Esophagus squamous epithelium (tissue), 5 donors: ENCODE data around the gene STON2. TPM values are rescaled to one million over a fixed set of nuclear protein-coding genes. Genes with fewer than 3 reads are reported as not detected.

Source experiments
- DNase-seq: peaks from one replicate; lab custom pipeline; 2025; lab: John Stamatoyannopoulos, UW
- H3K27ac ChIP-seq, 4 donors: fragments of 200-600 bp; sonication (generic); one replicate each; pipeline ENCODE4 v1.5.1; 2016 to 2019; ENCODE audit warnings: mild to moderate bottlenecking in 1 of 4
- H3K27me3 ChIP-seq, 4 donors: fragments of 200-600 bp; sonication (generic); 1 replicate in 3 of 4; 2 replicates in 1 of 4; pipeline versions ENCODE4 v1.5.1 to v1.6.0; 2017 to 2021; ENCODE audit warnings: antibody characterized with exemption in 1 of 4
- H3K36me3 ChIP-seq, 3 donors: fragments of 200-600 bp; sonication (generic); one replicate each; pipeline ENCODE4 v1.5.1; 2016 to 2019
- H3K4me1 ChIP-seq, 3 donors: fragments of 200-600 bp; sonication (generic); one replicate each; pipeline ENCODE4 v1.5.1; 2017 to 2019
- H3K4me3 ChIP-seq, 4 donors: fragments of 200-600 bp; sonication (generic); 1 replicate in 3 of 4; 2 replicates in 1 of 4; pipeline ENCODE4 v1.5.1; 2016 to 2019; ENCODE audit warnings: mild to moderate bottlenecking in 2 of 4, moderate library complexity in 1 of 4
- H3K9me3 ChIP-seq, 3 donors: fragments of 200-600 bp; sonication (generic); one replicate each; pipeline ENCODE4 v1.5.1; 2016 to 2019
- POLR2A ChIP-seq, 4 donors: fragments of 450-650 bp; IDR thresholded peaks; one replicate each; pipeline ENCODE4 v1.6.1; 2017; ENCODE audit warnings: antibody characterized with exemption in 4 of 4, mild to moderate bottlenecking in 4 of 4, moderate library complexity in 3 of 4
- WGBS, 2 donors: methylation state at CpG; one replicate each; pipeline ENCODE4 v1.1.5; 2018; 5-methylcytosine and 5-hydroxymethylcytosine counted together
- intact Hi-C: fragments of 100-400 bp; cut with DNase I; formaldehyde crosslinking; loops from one replicate; pipeline ENCODE4 v1.15.0; 2022
- total RNA-seq, 4 donors: library from RNA; depleted of rRNA; stranded (reverse); fragments of >200 nt; gene quantifications; one replicate each; pipeline ENCODE4 v1.1.0, GENCODE V29; 2016
- TF ChIP-seq, protein P1 (sequence below), 6 experiments: fragments of 450-650 bp in 4 of 6; fragments of 200-600 bp in 2 of 6; sonication (generic) in 2 of 6; IDR thresholded peaks; one replicate each; pipeline ENCODE4 v1.5.1; 2016 to 2019; ENCODE audit warnings: antibody characterized with exemption in 6 of 6, mild to moderate bottlenecking in 4 of 6, moderate library complexity in 4 of 6
- donor health status: DM: yes; HTN: yes; CAD: no.

STON2 gene
- total RNA-seq, 4 donors from 2014 or later, result 58.7 to 71.6 (median 67.1) TPM

DNA sequence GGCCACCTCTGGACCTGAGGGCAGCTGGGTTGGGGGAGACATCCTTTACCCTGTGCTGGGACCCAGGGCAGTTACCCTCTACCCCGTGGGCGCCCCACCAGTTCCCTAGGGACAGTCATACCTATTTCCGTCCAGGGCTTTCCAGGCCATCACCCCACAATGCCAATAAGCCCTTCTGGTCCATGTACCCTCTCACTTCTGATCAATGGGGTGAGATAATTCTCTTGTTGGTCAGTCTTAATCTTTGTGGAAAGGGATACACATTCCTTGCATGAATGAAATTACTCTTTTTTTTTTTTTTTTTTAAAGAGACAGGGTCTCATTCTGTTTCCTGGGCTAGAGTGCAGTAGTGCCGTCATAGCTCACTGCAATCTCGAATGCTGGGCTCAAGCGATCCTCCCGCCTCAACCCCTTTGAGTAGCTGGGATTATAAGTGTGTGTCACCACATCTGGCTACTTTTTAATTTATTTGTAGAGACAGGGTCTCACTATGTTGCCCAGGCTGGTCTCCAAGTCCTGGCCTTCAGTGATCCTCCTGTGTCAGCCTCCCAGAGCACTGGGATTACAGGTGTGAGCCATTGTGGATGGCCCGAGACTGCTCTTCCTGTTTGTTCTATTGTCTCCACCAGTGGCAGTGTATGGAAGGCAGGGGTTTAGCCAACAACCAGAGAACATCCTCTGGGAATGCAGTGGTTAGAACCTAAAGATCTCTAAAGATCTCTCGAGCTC lies 46.3 kb upstream of the STON2 start:
- intact Hi-C loops, result no loop called here
- H3K4me1 ChIP-seq, result peaks cover 0 to 28% (median 11%) of the 10 kb centered on the region in 3 donors

DNA sequence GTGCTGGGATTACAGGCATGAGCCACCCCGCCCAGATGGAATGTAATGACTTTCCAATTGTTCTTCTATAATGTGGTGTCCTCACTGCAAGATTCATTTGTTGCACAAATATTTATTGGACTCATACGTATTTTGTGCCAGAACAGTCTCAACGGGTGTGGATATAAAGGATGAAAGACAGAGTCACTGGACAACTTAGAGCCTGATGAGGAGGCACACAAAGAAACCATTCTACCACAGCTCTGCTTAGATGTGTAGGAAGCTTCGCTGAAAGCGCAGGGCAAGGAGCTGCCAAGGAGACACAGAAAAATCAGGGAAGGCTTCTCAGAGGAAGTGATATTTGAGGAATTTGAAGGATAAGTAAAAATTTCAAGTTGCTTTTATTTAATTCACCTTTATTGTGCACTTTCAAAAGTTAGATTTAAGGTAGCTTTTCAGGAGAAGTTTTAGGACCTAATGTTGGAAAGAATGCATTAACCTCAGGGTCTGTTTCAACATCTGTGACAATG lies 41.6 kb upstream of the STON2 start:
- TF ChIP-seq POLR2A (IDR thresholded peaks at IDR 0.05), result no peak
- TF ChIP-seq, protein P1, sequence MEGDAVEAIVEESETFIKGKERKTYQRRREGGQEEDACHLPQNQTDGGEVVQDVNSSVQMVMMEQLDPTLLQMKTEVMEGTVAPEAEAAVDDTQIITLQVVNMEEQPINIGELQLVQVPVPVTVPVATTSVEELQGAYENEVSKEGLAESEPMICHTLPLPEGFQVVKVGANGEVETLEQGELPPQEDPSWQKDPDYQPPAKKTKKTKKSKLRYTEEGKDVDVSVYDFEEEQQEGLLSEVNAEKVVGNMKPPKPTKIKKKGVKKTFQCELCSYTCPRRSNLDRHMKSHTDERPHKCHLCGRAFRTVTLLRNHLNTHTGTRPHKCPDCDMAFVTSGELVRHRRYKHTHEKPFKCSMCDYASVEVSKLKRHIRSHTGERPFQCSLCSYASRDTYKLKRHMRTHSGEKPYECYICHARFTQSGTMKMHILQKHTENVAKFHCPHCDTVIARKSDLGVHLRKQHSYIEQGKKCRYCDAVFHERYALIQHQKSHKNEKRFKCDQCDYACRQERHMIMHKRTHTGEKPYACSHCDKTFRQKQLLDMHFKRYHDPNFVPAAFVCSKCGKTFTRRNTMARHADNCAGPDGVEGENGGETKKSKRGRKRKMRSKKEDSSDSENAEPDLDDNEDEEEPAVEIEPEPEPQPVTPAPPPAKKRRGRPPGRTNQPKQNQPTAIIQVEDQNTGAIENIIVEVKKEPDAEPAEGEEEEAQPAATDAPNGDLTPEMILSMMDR (IDR thresholded peaks at IDR 0.05), result no peak
- H3K4me3 ChIP-seq, result no peak overlapping the region
- DNase-seq, result no peak
- peaks cover 0 to 64% (median 0%) of the 10 kb centered on the region in 4 donors for H3K27me3 ChIP-seq
- intact Hi-C loops, result no loop called here
- peaks cover 0 to 6% (median 3%) of the 10 kb centered on the region in 3 donors for H3K4me1 ChIP-seq
- WGBS, 2 donors, result 79 to 83% methylated on average over 5 of the region's 5 CpGs
- H3K9me3 ChIP-seq, result no peaks in the 10 kb centered on the region
- H3K27ac ChIP-seq, result no peak overlapping the region
- H3K36me3 ChIP-seq, result no peaks in the 10 kb centered on the region

More for the DNA sequence above, 46.3 kb upstream of the STON2 start:
- no peaks in the 10 kb centered on the region for H3K36me3 ChIP-seq
- TF ChIP-seq, protein P1 (IDR thresholded peaks at IDR 0.05), result no peak
- no peak for DNase-seq
- peaks cover 0 to 25% (median 0%) of the 10 kb centered on the region in 4 donors for H3K27me3 ChIP-seq
- 83 to 88% methylated on average over 9 of the region's 9 CpGs for WGBS, 2 donors
- H3K4me3 ChIP-seq, result no peak overlapping the region
- no peak overlapping the region for H3K27ac ChIP-seq
- no peaks in the 10 kb centered on the region for H3K9me3 ChIP-seq

DNA sequence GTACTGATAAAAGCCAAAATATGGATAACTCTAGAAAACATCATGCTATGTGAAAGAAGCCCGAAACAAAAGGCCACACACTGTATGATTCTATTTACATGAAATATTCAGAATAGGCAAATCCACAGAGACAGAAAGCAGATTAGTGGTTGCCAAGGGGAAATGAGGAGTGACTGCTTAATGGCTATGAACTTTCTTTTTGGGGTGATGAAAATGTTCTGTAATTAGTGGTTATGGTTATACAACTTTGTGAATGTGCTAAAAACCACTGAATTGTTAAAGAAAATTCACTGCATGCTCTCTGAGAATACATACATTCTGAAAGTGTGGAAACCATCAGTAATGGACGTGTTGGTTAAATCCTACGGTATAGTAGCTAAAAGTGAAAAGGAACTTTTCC lies 39.9 kb upstream of the STON2 start:
- intact Hi-C loops, result no loop called here
- 75 to 84% methylated on average over 3 of the region's 3 CpGs for WGBS, 2 donors

DNA sequence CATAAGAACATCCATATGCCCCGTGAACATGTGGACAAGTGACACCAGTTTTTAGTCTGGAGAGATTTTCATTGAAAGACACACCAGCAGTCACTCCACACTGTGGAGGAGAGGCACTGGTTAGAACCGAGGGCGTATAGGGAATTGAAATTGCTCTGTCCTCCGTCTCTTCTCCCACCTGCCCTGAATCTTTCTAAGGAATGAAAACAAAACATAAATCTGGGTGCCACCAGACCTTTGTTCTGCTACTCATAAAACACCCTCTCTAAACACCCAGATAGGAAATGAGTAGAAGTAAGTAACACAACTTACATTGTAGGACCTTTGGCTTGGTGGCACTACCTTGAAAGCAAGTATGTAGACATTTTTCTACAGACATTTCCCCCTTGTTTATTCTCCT lies 37.1 kb upstream of the STON2 start:
- no peak for TF ChIP-seq POLR2A (IDR thresholded peaks at IDR 0.05)
- TF ChIP-seq, protein P1 (IDR thresholded peaks at IDR 0.05), result no peak
- no peaks in the 10 kb centered on the region for H3K9me3 ChIP-seq
- WGBS, 2 donors, result 39 to 58% methylated on average over 4 of the region's 4 CpGs
- DNase-seq, result no peak
- H3K27ac ChIP-seq, result no peak overlapping the region
- H3K4me3 ChIP-seq, result no peak overlapping the region
- H3K4me1 ChIP-seq, result peaks cover 0 to 42% (median 9%) of the 10 kb centered on the region in 3 donors
- peaks cover 0 to 68% (median 0%) of the 10 kb centered on the region in 4 donors for H3K27me3 ChIP-seq
- intact Hi-C loops, result no loop called here
- no peaks in the 10 kb centered on the region for H3K36me3 ChIP-seq

More for the DNA sequence above, 39.9 kb upstream of the STON2 start:
- H3K9me3 ChIP-seq, result no peaks in the 10 kb centered on the region
- H3K27ac ChIP-seq, result no peak overlapping the region
- peaks cover 0 to 21% (median 9%) of the 10 kb centered on the region in 3 donors for H3K4me1 ChIP-seq
- no peak for DNase-seq
- H3K4me3 ChIP-seq, result no peak overlapping the region
- TF ChIP-seq, protein P1 (IDR thresholded peaks at IDR 0.05), result no peak
- TF ChIP-seq POLR2A (IDR thresholded peaks at IDR 0.05), result no peak
- peaks cover 0 to 74% (median 0%) of the 10 kb centered on the region in 4 donors for H3K27me3 ChIP-seq
- no peaks in the 10 kb centered on the region for H3K36me3 ChIP-seq
